HG02610 (cell line): Measurements from ENCODE around the gene CCN6.

Experiments used
- ATAC-seq: cut with Tn5 transposase; IDR thresholded peaks from one replicate; pipeline ENCODE4 v1.9.1; 2021; ENCODE audit warnings: mild to moderate bottlenecking, moderate library complexity; ENCODE audit not compliant: unreplicated experiment

CCN6 gene

DNA sequence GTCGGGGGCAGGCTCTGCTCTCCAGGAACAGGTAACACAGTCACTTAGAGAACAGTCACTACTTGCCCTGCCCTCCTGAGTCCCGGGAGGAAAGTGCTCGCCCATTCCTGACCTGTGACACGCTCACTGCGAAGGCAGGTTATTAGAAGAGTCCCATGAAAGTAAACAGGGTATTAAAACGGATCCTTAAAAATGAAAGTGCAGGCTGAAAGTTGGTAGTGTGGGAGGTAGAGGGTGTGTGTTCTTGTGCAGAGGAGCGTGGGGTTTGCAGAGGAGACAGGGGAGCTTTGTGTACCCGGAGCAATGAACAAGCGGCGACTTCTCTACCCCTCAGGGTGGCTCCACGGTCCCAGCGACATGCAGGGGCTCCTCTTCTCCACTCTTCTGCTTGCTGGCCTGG is at the start of gene CCN6:
Gene CCN6 (plus strand): TSS at position 104 of the 400 bp plus-strand sequence. CDS start 254 bp downstream, at position 358.
- ATAC-seq = no peak

DNA sequence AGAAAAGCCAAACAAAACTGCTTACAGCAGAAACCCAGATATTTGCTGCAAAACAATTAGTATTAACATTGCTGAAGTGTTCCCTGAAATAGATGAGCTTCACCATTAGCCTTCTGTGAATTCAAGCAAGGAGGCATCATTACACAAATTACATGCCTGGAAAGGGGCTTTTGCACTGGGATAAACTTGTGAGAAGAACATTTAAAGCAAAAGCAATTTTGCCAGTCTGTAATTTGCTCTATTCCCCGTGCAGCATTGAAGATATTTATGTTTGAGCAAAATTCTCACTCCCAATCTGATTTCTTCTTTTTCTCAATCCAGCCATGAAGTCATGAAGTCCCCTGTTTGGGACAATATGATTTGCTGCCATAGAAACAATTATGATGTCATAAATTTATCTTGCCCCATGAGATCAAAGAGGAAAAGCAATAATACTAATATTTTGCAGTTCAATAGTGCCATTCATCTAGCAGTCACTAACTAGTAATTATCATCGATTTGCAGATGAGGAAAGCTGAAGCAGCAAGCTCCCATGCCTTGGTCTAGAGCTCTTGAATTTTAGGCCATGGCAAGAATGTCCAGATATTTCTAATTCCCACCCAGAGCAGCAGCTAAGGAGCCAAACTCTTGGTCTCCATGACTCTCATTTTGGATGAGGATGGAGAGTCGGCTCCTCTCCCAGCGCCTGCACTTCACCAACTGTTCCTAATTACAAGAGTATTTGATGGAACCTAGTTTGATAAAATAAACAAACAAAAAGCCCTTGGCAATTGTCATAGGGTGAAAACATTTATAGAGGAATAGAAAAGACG is 49.5 kb upstream of the CCN6 start:
- no peak for ATAC-seq

DNA sequence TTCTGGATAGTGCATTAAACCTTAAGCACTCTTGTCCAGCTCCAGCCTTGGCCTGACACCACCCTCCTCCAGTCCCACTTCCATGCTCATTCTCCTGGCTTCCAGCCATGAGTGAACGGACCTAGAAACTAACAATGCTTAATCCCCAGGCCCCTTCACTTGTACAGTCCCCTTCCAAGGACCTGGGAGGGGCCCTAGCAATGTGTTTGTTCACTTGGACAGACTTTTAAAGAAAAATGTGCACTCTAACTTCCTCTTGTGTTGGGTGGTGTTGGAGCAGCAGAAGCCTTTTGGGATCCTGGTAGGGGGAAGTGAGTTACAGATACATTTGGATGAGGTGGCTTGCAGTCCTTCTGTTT is 48.9 kb upstream of the CCN6 start:
- ATAC-seq = no peak

DNA sequence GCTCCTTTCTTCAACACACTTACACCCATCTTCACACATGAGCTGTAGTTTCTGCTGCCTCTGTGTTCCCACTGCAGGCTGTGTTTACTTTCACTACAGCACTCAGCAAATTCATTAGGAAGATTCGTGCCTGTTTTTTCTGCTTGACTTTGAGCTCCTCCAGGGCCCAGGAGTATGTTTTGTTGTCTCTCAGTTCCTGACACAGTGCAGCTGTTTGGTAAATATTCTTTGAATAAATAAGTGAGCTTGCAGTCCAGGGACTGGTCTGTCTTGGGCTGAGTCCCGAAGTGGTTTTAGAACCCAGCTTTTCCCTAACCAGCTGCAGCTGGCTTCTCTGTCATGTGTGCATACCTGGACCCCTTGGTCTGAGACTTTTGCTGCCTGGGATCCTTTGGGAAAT is 46.6 kb upstream of the CCN6 start:
- ATAC-seq = no peak

DNA sequence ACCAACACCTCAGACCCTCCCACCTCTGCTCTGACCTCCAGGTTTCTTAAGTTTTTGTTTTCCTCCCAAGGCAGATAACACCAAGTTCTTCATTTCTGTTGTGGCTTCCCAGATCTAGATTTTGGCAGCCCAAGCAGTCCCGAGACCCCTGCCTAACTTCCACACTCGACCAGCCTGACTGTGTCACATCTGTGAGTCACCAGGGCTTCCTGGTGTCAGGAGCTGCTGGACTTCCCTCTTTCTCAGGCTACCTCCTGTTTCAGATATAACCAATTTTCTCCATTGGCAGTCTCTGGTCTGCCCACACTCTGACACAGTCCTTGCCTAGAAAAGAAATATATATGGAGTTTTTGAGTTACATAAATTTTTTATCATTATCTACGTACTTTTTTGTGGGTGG is 46.1 kb upstream of the CCN6 start:
- no peak for ATAC-seq

DNA sequence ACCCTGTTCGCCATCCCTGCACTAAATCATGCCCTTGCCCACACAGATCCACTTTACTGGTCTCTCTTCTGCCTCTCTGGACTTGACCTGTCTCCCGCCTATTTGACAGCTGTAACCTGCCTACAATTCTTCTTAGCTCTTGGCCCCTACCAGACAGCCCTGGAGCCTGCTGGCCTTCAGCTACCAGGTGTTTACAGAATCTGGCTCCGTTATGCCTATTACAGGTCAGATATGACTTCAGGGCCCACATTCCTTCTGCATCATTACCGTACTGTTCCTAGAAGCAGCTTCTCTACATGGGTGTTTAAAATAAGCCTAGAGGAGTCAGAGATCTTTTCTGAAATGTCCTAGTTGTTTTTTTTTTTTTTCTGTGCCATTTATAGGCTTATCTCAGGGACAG is 45.4 kb upstream of the CCN6 start:
- no peak for ATAC-seq

DNA sequence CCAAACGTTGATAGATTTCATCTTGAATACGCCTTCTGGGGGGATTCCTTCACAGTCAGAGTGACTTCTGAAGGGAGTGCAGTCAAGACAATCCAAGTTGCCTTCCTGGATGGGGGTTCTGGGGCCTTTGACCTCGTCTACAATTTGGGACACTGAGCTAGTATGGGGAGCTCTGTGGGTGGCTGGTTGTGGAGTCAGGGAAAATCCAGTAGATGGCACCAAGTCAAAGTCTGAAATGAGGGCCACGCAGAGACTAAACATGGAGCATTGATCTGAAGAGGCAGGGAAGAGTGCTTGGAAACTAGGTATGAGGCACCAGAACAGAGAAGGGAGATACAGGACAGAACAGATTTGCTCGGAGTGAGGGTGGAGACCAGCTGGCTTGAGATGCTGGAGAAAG is 43.6 kb upstream of the CCN6 start:
- ATAC-seq = no peak

DNA sequence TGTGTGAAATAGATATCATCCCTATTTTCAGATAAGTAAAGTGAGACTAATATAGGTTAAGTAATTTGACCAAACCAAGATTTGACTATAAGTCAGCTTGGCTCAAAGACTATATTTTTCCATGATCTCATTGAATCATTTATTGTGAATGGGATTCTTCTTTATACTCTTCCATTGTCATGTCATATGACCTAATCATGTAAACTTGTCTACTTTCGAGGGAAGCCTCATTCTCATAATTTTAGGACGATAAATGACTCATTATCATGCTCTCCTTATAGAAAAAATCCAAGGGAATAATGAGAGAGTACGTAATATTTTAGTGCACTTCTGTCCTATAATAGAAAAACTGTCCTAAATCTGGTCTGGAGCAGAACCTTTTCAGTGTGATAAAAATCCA is 40.9 kb upstream of the CCN6 start:
- no peak for ATAC-seq

DNA sequence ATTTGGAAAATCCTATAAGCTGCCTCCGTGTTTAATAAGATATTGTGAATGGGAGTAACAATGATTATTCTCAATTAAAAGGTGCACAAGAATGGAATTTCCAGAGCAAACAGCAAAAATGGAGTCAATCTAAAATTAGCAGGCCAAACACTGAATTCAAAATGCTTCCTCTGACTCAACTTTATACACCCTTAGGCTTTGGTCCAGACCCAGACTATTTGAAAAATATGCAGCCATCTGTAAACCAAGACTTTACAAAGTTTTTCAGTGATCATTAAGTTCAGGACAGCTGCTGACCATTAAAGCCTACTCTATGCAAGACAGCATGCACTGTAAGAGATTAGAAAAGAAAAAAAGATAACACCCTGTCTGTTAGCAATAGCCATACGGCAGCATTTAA is 39.4 kb upstream of the CCN6 start:
- ATAC-seq = no peak

DNA sequence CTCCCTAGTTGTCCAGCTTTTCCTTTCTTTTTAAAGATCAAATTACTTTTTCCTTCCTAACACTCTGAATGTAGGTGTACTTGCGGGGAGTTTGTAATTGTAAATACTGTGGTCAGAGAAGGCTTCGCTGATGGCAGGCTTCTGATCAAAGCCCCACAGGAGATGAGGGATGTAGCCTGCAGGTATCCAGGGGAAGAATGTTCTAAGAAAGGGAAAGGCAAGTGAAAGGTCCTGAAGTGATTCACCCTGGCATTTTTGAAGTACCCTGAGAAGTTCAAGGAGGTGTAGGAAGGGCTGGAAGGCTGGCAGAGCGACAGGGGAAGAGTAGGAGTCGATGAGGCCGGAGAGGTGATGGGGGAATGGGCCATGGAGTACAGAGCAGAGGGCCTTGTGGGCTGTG is 38.2 kb upstream of the CCN6 start:
- no peak for ATAC-seq

DNA sequence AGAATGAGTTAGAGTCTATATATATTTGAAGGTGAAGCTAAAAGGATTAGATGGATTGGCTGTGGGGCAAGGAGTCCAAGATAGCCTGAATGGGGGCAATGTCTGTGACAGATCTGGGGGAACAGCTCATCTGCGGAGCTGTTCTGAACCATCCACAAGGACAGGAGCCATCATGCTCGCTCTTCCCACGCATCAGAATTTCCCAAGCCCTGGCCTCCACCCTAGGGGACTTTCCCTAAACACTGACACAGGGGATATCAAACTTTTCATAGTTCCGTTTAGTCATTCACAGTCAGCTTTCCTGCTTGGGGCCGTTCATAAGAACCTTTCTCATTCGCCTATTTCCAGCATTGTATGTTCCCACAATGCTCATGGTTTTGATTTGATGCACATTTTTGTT is 37.6 kb upstream of the CCN6 start:
- peak; percentile 67 for ATAC-seq

DNA sequence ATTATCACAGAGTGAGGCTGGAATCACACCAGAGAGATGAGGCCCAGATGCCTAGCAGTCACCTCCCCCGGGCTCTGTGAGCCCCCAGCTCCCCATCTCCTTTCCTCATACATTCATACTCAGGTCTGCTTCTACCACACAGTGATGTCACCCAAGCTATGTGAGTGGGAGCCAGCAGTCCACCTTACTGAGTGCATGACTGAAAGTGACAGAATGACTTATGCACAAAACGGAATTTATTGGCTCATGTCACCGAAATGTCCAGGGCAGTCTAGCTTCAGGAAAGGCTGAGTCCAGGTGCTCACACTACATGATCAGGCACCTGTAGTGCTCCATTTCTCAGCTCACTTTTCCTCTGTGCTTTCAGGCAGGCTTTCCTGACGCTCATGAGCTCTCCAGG is 36.7 kb upstream of the CCN6 start:
- ATAC-seq = peak; percentile 31

DNA sequence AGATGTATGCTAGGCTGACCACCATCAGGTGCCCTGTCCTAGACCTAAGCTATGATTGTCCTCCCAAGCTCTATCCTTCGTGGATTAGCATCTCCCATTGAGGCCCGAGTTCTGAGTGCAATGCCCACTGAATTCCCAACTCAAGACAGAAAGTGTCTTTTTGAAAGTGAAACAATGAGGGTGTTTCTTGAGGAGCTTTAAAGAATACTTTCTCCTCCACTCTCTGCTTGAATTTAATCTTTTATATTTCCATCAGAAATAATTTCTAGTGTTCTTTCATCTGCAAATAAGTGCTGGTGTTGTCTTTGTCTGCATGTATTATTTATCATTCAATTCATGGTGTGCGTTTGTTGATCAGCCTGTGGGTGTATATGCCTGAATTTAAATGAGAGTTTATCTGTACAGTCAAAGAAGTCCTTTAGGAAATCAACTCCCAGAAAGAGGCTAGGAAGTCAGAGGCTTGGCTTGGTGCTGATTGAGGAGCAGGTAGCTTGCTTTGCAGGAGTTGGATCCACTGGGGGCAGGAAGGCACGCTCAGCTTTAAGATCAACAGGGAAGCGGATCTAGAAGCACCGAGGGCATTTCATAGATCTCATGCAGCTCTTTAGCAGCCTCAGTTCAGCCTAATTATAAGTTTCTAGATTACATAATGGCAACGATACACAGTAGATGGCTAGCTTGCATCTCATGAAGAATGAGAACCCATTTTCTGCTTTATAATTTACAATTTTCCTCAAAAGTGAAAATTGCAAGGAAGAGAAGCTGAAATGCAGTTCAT is 36.0 kb upstream of the CCN6 start:
- ATAC-seq = no peak

DNA sequence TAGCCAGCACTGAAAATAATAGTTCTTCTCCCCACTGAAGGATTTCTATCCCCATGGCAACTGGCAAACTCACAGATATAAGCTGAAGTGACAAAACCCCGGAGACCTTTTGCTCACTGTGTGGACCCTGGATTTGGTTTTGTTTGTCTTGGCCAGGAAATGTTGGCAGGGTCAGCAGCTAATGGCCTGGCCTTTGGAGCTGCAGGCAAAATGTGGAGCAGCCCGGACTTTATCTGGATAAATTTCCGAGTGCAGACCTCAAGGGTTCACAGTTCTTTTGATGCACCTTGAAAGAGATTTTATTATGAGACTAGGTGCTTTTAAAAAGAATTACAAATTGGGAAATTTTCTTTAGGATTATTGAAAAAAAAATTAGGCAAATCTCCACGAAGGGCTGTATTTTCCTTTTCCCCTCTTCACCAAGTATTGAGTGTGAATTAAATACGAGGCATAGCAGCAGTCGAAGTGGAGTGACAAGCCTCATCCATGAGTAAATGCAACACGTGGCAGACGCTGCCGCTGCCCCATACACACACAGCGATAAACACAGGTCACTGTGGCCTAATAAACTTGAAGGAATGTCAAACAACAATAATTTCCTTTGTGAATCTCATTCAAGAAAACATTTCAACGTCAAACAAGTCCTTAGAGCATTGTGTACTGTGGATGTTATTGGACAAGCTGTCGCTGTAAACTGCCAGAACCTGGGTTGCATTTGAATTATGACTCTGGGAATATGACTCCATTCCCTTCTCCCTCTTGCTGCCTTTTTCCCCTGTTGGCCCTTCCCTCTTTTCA is 35.1 kb upstream of the CCN6 start:
- no peak for ATAC-seq

DNA sequence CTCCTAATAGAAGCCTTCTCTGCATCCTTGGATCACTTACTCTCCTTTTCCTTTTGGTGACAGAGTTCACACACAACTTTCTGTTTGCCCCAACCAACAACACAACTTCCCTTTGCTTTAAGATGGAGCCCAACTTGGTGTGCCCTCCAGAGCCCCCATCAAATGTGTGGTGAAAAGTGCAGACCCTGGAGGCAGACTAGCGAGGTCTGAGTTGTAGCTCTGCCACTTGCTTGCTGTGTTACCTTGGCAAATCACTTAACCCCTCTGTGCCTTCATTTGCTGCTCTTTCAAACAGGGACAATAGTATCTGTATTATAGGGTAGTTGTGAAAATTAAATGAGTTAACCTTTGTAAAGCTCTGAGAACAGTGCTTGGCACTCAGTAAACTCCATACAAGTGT is 34.3 kb upstream of the CCN6 start:
- ATAC-seq = no peak

DNA sequence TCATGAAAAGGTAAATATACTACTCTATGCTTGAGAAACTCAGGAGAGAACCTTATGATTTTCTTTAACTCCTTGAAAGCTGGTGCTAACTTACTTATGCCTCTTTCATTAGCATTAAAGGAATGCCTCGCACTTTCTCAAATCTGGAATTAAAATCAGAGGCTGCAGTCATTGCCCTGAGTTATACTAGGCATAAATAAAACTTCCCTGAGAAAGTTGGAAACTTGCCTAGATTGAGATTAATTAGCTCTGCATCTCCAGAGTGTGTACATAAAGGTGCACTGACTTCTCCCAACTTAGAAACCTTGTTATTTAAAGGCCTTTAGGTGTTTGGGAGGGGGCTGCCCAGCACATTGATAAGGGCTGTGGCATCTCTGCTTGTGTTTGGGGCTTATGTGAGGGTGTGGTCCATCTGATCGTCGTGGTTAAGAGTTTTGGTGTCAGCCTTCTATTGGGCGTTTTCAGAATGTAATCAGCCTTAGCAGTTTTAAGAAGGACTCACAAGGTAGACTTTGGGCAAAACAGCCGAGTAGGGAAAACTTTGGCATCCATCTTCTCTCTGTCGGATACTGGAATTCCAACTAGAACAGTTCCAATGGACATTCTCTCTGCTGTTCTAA is 32.1 kb upstream of the CCN6 start:
- ATAC-seq = no peak

DNA sequence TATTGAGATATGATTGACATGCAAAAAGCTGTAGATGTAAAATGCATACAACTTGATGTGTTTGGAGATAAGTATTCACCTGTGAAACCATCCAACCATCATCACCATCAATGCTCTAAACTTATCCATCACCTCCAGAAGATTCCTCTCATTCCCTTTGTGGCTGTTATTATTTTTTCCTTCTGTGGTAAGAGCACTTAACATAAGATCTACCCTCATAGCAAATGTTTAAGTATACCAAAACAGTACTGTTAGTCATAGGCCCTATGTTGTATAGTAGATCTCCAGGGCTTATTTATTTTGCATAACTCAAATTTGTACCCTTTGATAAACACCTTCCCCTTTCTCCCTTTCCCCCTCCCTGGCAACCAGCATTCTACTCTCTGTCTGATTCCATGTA is 31.2 kb upstream of the CCN6 start:
- ATAC-seq = no peak

DNA sequence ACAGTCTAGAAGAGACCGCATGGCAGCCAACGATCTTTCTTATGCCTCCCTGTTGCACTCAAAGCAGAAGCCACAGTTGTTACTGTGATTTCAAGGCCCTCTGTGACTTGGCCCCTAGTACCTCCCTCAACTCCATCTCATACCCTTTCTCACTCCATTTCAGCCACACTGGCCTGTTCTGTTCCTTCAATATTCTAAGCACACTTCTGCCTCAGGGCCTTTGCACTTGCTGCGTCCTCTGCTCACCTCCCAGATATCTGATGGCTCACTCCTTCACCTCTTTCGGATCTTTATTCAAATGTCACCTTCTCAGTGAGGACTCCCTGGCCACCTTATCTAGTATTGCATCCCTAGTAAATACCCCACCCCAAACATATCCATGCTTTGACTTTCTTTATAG is 29.4 kb upstream of the CCN6 start:
- no peak for ATAC-seq

DNA sequence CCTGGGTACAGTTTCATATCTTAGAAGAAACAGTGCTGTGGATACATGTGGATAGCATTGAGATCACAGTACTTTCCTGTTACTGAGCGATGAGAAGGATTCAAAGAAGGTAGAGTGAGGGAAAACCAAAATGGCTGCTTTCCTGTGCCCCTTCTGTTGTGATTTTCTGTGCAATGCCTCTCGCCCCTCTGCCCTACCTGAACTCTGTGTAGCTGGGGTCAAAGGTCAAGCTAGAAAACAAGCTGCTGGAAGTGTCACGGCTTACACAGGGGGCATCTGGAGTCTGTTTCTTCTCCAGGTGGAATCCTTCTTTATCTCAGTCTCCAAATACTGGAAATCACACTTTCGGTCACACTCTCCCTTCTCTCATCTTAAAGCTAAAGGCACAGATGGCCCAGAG is 27.0 kb upstream of the CCN6 start:
- no peak for ATAC-seq

DNA sequence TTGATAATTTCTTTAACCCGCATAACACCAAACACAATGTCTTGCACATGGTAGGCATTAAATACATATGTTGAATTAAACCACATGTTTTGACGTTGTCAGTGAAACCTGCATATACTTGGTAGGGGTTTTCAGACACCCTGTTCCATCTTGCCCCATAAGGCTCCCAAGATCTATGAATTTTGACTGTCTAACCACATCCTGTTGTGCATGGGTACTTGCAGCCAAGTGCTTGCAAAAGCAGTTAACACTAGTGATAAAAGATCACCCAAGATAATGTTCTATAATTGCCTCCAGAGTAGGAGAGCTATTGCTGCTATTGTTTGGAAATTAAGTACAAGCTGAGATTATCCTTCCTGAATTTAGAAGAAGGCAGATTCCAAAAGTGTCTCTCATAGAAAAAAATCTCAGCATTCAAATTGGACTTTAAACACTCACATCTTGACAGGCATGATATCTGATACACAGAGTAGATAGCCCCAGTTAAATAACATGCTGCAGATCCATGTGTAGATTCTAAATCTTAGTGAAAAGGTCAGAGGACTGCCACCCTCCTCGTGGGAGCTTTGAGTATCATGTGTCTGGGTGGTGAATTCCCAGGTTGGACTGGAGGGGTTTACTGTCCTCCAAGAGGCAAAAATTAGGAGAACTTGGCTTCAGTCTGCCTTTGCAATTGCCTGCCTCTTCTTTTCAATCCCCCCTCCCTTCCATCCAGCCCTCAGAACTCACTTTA is 25.8 kb upstream of the CCN6 start:
- ATAC-seq = peak; percentile 77
